HepG2 (cell line): Measurements from ENCODE around the gene MRFAP1L1. TPM values are rescaled to one million over a fixed set of nuclear protein-coding genes. Genes with fewer than 3 reads are reported as not detected.

Experiments
- ATAC-seq: fragments of 200-7000 bp; cut with Tn5 transposase; 3 replicates; pipeline ENCODE4 v1.9.1; 2020; ENCODE audit warnings: mild to moderate bottlenecking, moderate library complexity
- Bru-seq: library from RNA; stranded (reverse); fragments of 400-500 nt; gene quantifications from one replicate; lab custom pipeline; 2021; lab: Mats Ljungman, UMichigan
- BruChase-seq, 2 experiments: library from RNA; stranded (reverse); fragments of 400-500 nt; gene quantifications; one replicate each; lab custom pipeline; 2021; lab: Mats Ljungman, UMichigan
- BruUV-seq: library from RNA; stranded (reverse); fragments of 400-500 nt; replicated peaks from 2 replicates; lab custom pipeline; 2021; lab: Mats Ljungman, UMichigan
- CTCF ChIA-PET: fragments of 300-600 bp; formaldehyde crosslinking; extraction: SDS; loops from one replicate; lab custom pipeline; 2021; ENCODE audit warnings: low total read pairs, inconsistent platforms, low intra/inter-chr PET ratio; lab: Yijun Ruan, JAX
- POLR2A ChIA-PET: fragments of 350-600 bp; sonication (Branson Sonifier 250); formaldehyde crosslinking; loops from one replicate; lab custom pipeline; 2020; ENCODE audit warnings: antibody characterized with exemption, inconsistent platforms; lab: Yijun Ruan, JAX
- DNase-seq: peaks from one replicate; pipeline ENCODE4 v3.0.0-alpha.2; 2015; ENCODE audit warnings: low spot score
- FAIRE-seq: peaks from 3 replicates; lab custom pipeline; 2011; peaks lifted over from hg19 to GRCh38; lab: Jason Lieb, UNC
- H2AFZ ChIP-seq: one replicate; pipeline ENCODE4 v1.6.1; 2011; ENCODE audit warnings: low read length, inconsistent platforms
- H3K27ac ChIP-seq: fragments of 300-600 bp; 3 replicates; pipeline ENCODE4 v1.8.0; 2011; ENCODE audit warnings: mixed run types, mild to moderate bottlenecking, mixed read lengths, low read length, inconsistent platforms; ENCODE audit not compliant: insufficient read depth; ENCODE audit errors: extremely low read length
- H3K27me3 ChIP-seq, 2 experiments: fragments of 200-600 bp in 1 of 2; 2 replicates in 1 of 2; 3 replicates in 1 of 2; pipeline versions ENCODE4 v1.6.0 to v1.8.0; 2011; ENCODE audit warnings: low read length in 2 of 2, mild to moderate bottlenecking in 2 of 2, moderate library complexity in 2 of 2, inconsistent platforms in 1 of 2; ENCODE audit not compliant: insufficient read depth in 2 of 2, control insufficient read depth in 1 of 2
- H3K36me3 ChIP-seq, 2 experiments: fragments of 200-600 bp in 1 of 2; replicated peaks in 1 of 2; 2 replicates in 1 of 2; 3 replicates in 1 of 2; pipeline versions ENCODE4 v1.5.1 to v1.8.0; 2011; ENCODE audit warnings: low read length in 2 of 2, inconsistent platforms in 1 of 2; ENCODE audit not compliant: insufficient read depth in 2 of 2, control insufficient read depth in 1 of 2
- H3K4me1 ChIP-seq: 2 replicates; pipeline ENCODE4 v1.5.1; 2012; ENCODE audit warnings: low read length, inconsistent platforms; ENCODE audit not compliant: insufficient read depth
- H3K4me2 ChIP-seq: 2 replicates; pipeline ENCODE4 v1.6.0; 2011; ENCODE audit warnings: low read depth, low read length, inconsistent platforms
- H3K4me3 ChIP-seq, 3 experiments: fragments of 200-600 bp in 1 of 3; sonication (generic), shearing (Covaris generic) in 1 of 3; replicated peaks in 1 of 3; 2 replicates each; pipeline ENCODE4 v1.5.1; 2011 to 2016; ENCODE audit warnings: low read length in 3 of 3, inconsistent platforms in 2 of 3, low read depth in 2 of 3, mild to moderate bottlenecking in 2 of 3, control low read depth in 1 of 3, mixed read lengths in 1 of 3; ENCODE audit not compliant: insufficient read depth in 1 of 3
- H3K79me2 ChIP-seq: one replicate; pipeline ENCODE4 v1.6.1; 2011; ENCODE audit warnings: low read length, inconsistent platforms; ENCODE audit not compliant: insufficient read depth
- H3K9ac ChIP-seq: 2 replicates; pipeline ENCODE4 v1.6.0; 2011; ENCODE audit warnings: mild to moderate bottlenecking, low read depth, low read length, inconsistent platforms; ENCODE audit not compliant: insufficient read depth
- H3K9me3 ChIP-seq: 2 replicates; pipeline ENCODE4 v1.5.1; 2012; ENCODE audit warnings: mild to moderate bottlenecking, low read length
- H4K20me1 ChIP-seq: 2 replicates; pipeline ENCODE4 v1.6.0; 2011; ENCODE audit warnings: inconsistent platforms, mild to moderate bottlenecking, low read length, moderate library complexity; ENCODE audit not compliant: insufficient read depth
- ATAD3A ChIP-seq: sonication (generic); formaldehyde crosslinking; IDR thresholded peaks from 2 replicates; pipeline ENCODE4 v1.4.0; 2020; ENCODE audit warnings: missing genetic modification reagents
- MAZ ChIP-seq, 2 experiments: sonication (generic) in 1 of 2; formaldehyde crosslinking in 1 of 2; IDR thresholded peaks; 2 replicates each; pipeline versions ENCODE4 v1.5.0 to v1.6.1; 2012 to 2020; ENCODE audit warnings: low read depth in 2 of 2, mild to moderate bottlenecking in 2 of 2, borderline replicate concordance in 1 of 2, improper control_type of control experiment in 1 of 2, low read length in 1 of 2, missing genetic modification reagents in 1 of 2, moderate library complexity in 1 of 2
- MLXIP ChIP-seq: sonication (generic); formaldehyde crosslinking; IDR thresholded peaks from 2 replicates; pipeline ENCODE4 v1.9.0; 2021; ENCODE audit warnings: missing genetic modification reagents, borderline replicate concordance
- SOX6 ChIP-seq, 2 experiments: fragments of 450-650 bp in 1 of 2; sonication (generic) in 1 of 2; formaldehyde crosslinking in 1 of 2; IDR thresholded peaks; 2 replicates each; pipeline versions ENCODE4 v1.4.0 to v1.6.1; 2017 to 2020; ENCODE audit warnings: antibody characterized with exemption in 1 of 2, mild to moderate bottlenecking in 1 of 2, missing genetic modification reagents in 1 of 2
- SP4 ChIP-seq: sonication (generic); formaldehyde crosslinking; IDR thresholded peaks from 2 replicates; pipeline ENCODE4 v1.8.1; 2023; ENCODE audit warnings: mild to moderate bottlenecking, missing genetic modification reagents
- THAP7 ChIP-seq: sonication (generic); formaldehyde crosslinking; IDR thresholded peaks from 2 replicates; pipeline ENCODE4 v1.8.1; 2023; ENCODE audit warnings: mild to moderate bottlenecking, missing genetic modification reagents
- YEATS4 ChIP-seq: sonication (generic); formaldehyde crosslinking; IDR thresholded peaks from 2 replicates; pipeline ENCODE4 v1.4.0; 2020; ENCODE audit warnings: missing genetic modification reagents, borderline replicate concordance
- ZFY ChIP-seq: sonication (generic); formaldehyde crosslinking; IDR thresholded peaks from 2 replicates; pipeline ENCODE4 v1.4.0; 2020; ENCODE audit warnings: missing genetic modification reagents
- ZKSCAN5 ChIP-seq: sonication (generic); formaldehyde crosslinking; IDR thresholded peaks from 2 replicates; pipeline ENCODE4 v1.5.1; 2020; ENCODE audit warnings: mild to moderate bottlenecking, missing genetic modification reagents
- ZNF660 ChIP-seq: sonication (generic); formaldehyde crosslinking; IDR thresholded peaks from 2 replicates; pipeline ENCODE4 v1.5.1; 2020; ENCODE audit warnings: mild to moderate bottlenecking, low read depth, missing genetic modification reagents, borderline replicate concordance
- WGBS: methylation state at CpG from one replicate; pipeline ENCODE4 v1.1.6; 2017; ENCODE audit warnings: low lambda C conversion rate; 5-methylcytosine and 5-hydroxymethylcytosine counted together
- in situ Hi-C: cut with HindIII; loops from 2 replicates; pipeline ENCODE4 v1.10.0; 2017; ENCODE audit warnings: low pct_unique_long_range_greater_than_20kb; ENCODE audit not compliant: extremely low pct_ligation_motif_present
- intact Hi-C: fragments of 100-400 bp; cut with micrococcal nuclease; formaldehyde crosslinking; loops from one replicate; pipeline ENCODE4 v1.10.0; 2022; ENCODE audit not compliant: unreplicated experiment
- long read RNA-seq, 2 experiments: library from RNA in 1 of 2; library from polyadenylated mRNA in 1 of 2; stranded (forward) in 1 of 2; unstranded in 1 of 2; transcript quantifications; one replicate each; pipeline ENCODE4 v2.0.0, GENCODE V29; 2019 to 2022
- polyA minus RNA-seq, 3 experiments: library from RNA; depleted of rRNA, polyadenylated mRNA; stranded (reverse); fragments of >200 nt; gene quantifications; 2 replicates each; pipeline ENCODE4 v1.2.3, GENCODE V29; 2011; ENCODE audit warnings: low replicate concordance in 1 of 3
- polyA plus RNA-seq, 8 experiments: library from polyadenylated mRNA; depleted of rRNA in 3 of 8; stranded (reverse) in 7 of 8; unstranded in 1 of 8; fragments of >200 nt; fragmentation: Illumina TruSeq in 4 of 8; extraction: Trizol in 4 of 8; gene quantifications; 2 replicates each; pipeline versions ENCODE4 v1.2.1 to v1.2.3, GENCODE V29; 2011 to 2016; ENCODE audit warnings: low read depth in 4 of 8, missing spikeins in 1 of 8, mixed read lengths in 1 of 8; ENCODE audit not compliant: insufficient read depth in 1 of 8
- total RNA-seq, 5 experiments: library from RNA; depleted of rRNA; stranded (reverse); fragments of >200 nt; fragmentation: Illumina TruSeq; extraction: Trizol; gene quantifications; 2 replicates each; pipeline ENCODE4 v1.2.3, GENCODE V29; 2016; ENCODE audit warnings: low read depth in 1 of 5

MRFAP1L1 gene
- total RNA-seq (2016; rRNA removed; fragmentation: Illumina TruSeq; extraction: Trizol) = 76.6 and 124 TPM in 2 replicates
- 12.0 and 14.9 TPM in 2 replicates for total RNA-seq (2016; cell fraction: cytosol; rRNA removed; fragmentation: Illumina TruSeq; extraction: Trizol; ENCODE audit: low read depth)
- 82.6 and 130 TPM in 2 replicates for total RNA-seq (2016; cell fraction: insoluble cytoplasmic fraction; rRNA removed; fragmentation: Illumina TruSeq; extraction: Trizol)
- total RNA-seq (2016; cell fraction: membrane; rRNA removed; fragmentation: Illumina TruSeq; extraction: Trizol) = 36.1 and 39.2 TPM in 2 replicates
- 35.4 and 41.2 TPM in 2 replicates for total RNA-seq (2016; cell fraction: nucleus; rRNA removed; fragmentation: Illumina TruSeq; extraction: Trizol)
- 39.9 and 44.8 TPM in 2 replicates for polyA plus RNA-seq (2011; rRNA removed)
- 29.0 and 43.5 TPM in 2 replicates for polyA plus RNA-seq (2011; cell fraction: cytosol; rRNA removed)
- 12.5 and 20.0 TPM in 2 replicates for polyA plus RNA-seq (2011; cell fraction: nucleus; rRNA removed)
- polyA plus RNA-seq (2012) = 55.6 and 62.7 TPM in 2 replicates
- 6.5 and 6.6 TPM in 2 replicates for polyA plus RNA-seq (2016; cell fraction: cytosol; fragmentation: Illumina TruSeq; extraction: Trizol; ENCODE audit: low read depth)
- polyA plus RNA-seq (2016; cell fraction: insoluble cytoplasmic fraction; fragmentation: Illumina TruSeq; extraction: Trizol; ENCODE audit: low read depth) = 143 and 162 TPM in 2 replicates
- polyA plus RNA-seq (2016; cell fraction: membrane; fragmentation: Illumina TruSeq; extraction: Trizol; ENCODE audit: low read depth) = 21.2 and 21.7 TPM in 2 replicates
- polyA plus RNA-seq (2016; cell fraction: nucleus; fragmentation: Illumina TruSeq; extraction: Trizol; ENCODE audit: insufficient read depth, low read depth) = 60.2 and 60.7 TPM in 2 replicates
- 10.4 and 12.8 TPM in 2 replicates for polyA minus RNA-seq (2011; rRNA and poly(A)+ RNA removed; ENCODE audit: low replicate concordance)
- 13.6 and 15.5 TPM in 2 replicates for polyA minus RNA-seq (2011; cell fraction: cytosol; rRNA and poly(A)+ RNA removed)
- 16.1 and 16.2 TPM in 2 replicates for polyA minus RNA-seq (2011; cell fraction: nucleus; rRNA and poly(A)+ RNA removed)
- Bru-seq, nascent RNA = percentile 98 among the genes with signal in this experiment
- percentile 97 among the genes with signal in this experiment for BruChase-seq, experiment 1, labeled RNA remaining after a 6-hour chase
- BruChase-seq, experiment 2, labeled RNA remaining after a 2-hour chase = percentile 100 among the genes with signal in this experiment
- long read RNA-seq, experiment 1, transcript MRFAP1L1-201 (2 exons, 1,593 nt) = major isoform, 66 of 78 reads
- long read RNA-seq, experiment 1, partial matches to known transcripts = 0 of 78 reads
- long read RNA-seq, experiment 1, other reads (novel, unspliced or antisense) = 8 of 78 reads
- long read RNA-seq, experiment 2, transcript MRFAP1L1-201 (2 exons, 1,593 nt) = major isoform, 93 of 150 reads
- long read RNA-seq, experiment 2, transcript MRFAP1L1-202 (1 exons, 2,127 nt) = minor isoform, 43 of 150 reads
- long read RNA-seq, experiment 2, partial matches to known transcripts = 0 of 150 reads
- long read RNA-seq, experiment 2, other reads (novel, unspliced or antisense) = 14 of 150 reads

- ChIA-PET CTCF (no interaction called here), POLR2A (interaction anchor here (0.8 to 2.6 kb wide), 19 partner anchors 10 to 358 kb away, joined by 3 to 25 read pairs (median 4); partner anchors contain the start of genes GRPEL1, MRFAP1, S100P and TBC1D14)
- Histone ChIP-seq H2AFZ (peak within 1 kb of the TSS; percentile 83), H4K20me1 (peaks cover 12% of the 10 kb centered on the region; the same call in 1 of the 2 replicates), H3K9me3 (no peaks in the 10 kb centered on the region), H3K79me2 (peaks cover 52% of the 10 kb centered on the region), H3K27ac (peak within 1 kb of the TSS; percentile 65), H3K4me2 (peak within 1 kb of the TSS; percentile 96), H3K27me3 (peaks cover 0 to 6% of the 10 kb centered on the region in 2 experiments; a peak in 1 of 5 replicates), H3K4me1 (peaks cover 51% of the 10 kb centered on the region), H3K4me3 (peak within 1 kb of the TSS; percentile 64 to 92 (median 90)), H3K36me3 (no peaks in the 10 kb centered on the region; a peak in 1 of 5 replicates), H3K9ac (peak within 1 kb of the TSS; percentile 84)
- peak; percentile 88 for ATAC-seq
- TSS peak; percentile 84 for BruUV-seq
- FAIRE-seq = peak; percentile 83
- WGBS = under 1% methylated on average over 49 of the region's 72 CpGs
- DNase-seq = peak; percentile 91
- intact Hi-C loops = loop anchor here (1.0 kb wide), 1 partner anchor 36 kb away; no protein-coding TSS in a partner anchor
- in situ Hi-C loops = no loop called here
- no peak for TF ChIP-seq YEATS4 (CRISPR knock-in tag)
- TF ChIP-seq ZNF660 (CRISPR knock-in tag) = 0 out of 2 replicates have a peak, but pooled peaks have one; percentile 33
- TF ChIP-seq ZFY (CRISPR knock-in tag) = peak; percentile 87
- TF ChIP-seq SP4 (CRISPR knock-in tag) = no peak
- no peak for TF ChIP-seq MLXIP
- 0 out of 2 replicates have a peak, but pooled peaks have one; percentile 61 for TF ChIP-seq ZKSCAN5 (CRISPR knock-in tag)
- 0 out of 2 replicates have a peak, but pooled peaks have one; percentile 47 for TF ChIP-seq ATAD3A (CRISPR knock-in tag)
- TF ChIP-seq THAP7 (CRISPR knock-in tag) = peak; percentile 72; the same call in 1 of the 2 replicates
- TF ChIP-seq SOX6 (IDR thresholded peaks at IDR 0.05) = no peak
- TF ChIP-seq SOX6 (CRISPR knock-in tag; IDR thresholded peaks at IDR 0.05) = peak; percentile 30; the same call in 1 of the 2 replicates
- TF ChIP-seq MAZ (IDR thresholded peaks at IDR 0.05; ENCODE audit: borderline replicate concordance, low read depth, low read length) = peak; percentile 44; the same call in 1 of the 2 replicates
- no peak for TF ChIP-seq MAZ (CRISPR knock-in tag; IDR thresholded peaks at IDR 0.05; ENCODE audit: low read depth)
Measured at GRCh38 chr4:6709230-6710114, at the start of gene MRFAP1L1. Gene MRFAP1L1 (minus strand): TSS chr4:6709865. CDS start chr4:6709629, 236 bp downstream.
